Cardiac fibroblast (primary cell): ENCODE data around the gene PLRG1.

ENCODE experiments used
- DNase-seq, 2 donors: peaks; one replicate each; pipeline versions ENCODE4 v3.0.0 to v3.0.0-alpha.2; 2010; ENCODE audit warnings: low read depth in 2 of 2
- H3K4me3 ChIP-seq, 2 donors: replicated peaks in 1 of 2; 1 replicate in 1 of 2; 2 replicates in 1 of 2; pipeline ENCODE4 v1.5.1; 2011; ENCODE audit warnings: low read depth in 2 of 2, low read length in 2 of 2, mild to moderate bottlenecking in 2 of 2, moderate library complexity in 1 of 2
- CTCF ChIP-seq: IDR thresholded peaks from one replicate; pipeline ENCODE4 v1.5.1; 2011; ENCODE audit warnings: low read depth, mild to moderate bottlenecking, low read length, inconsistent platforms

The PLRG1 gene

GRCh38 chr4:154491341-154492271, 58.6 kb downstream of the PLRG1 start, which contains the start of gene DCHS2:
DCHS2 (minus strand) TSS chr4:154491799; CDS start chr4:154491355, 444 bp downstream.
- H3K4me3 ChIP-seq, result peak within 1 kb of the TSS in 1 of 2 donors; percentile 23
- TF ChIP-seq CTCF, result no peak
- DNase-seq, result peak; percentile 13

- H3K4me3 ChIP-seq, result no peak overlapping the region
Observed at GRCh38 chr4:154490583-154491340, 59.4 kb downstream of the PLRG1 start.

GRCh38 chr4:154490234-154490582, 60.0 kb downstream of the PLRG1 start:
- TF ChIP-seq CTCF, result no peak
- DNase-seq, result no peak
- no peak overlapping the region for H3K4me3 ChIP-seq

More at GRCh38 chr4:154490583-154491340, 59.4 kb downstream of the PLRG1 start:
- no peak for TF ChIP-seq CTCF
- DNase-seq, result no peak

- DNase-seq, result no peak
- no peak for TF ChIP-seq CTCF
- H3K4me3 ChIP-seq, result no peak overlapping the region
Observed at GRCh38 chr4:154489558-154490233, 60.5 kb downstream of the PLRG1 start.

GRCh38 chr4:154487145-154487544, 63.1 kb downstream of the PLRG1 start:
- no peak for TF ChIP-seq CTCF
- H3K4me3 ChIP-seq, result no peak overlapping the region
- no peak for DNase-seq

- no peak for DNase-seq
- TF ChIP-seq CTCF, result no peak
- no peak overlapping the region for H3K4me3 ChIP-seq
Observed at GRCh38 chr4:154485127-154485773, 65.0 kb downstream of the PLRG1 start.
